HG03442 (cell line): ENCODE data around the gene TMEM131L.

Experiments used
- ATAC-seq: cut with Tn5 transposase; IDR thresholded peaks from one replicate; pipeline ENCODE4 v1.9.1; 2021; ENCODE audit warnings: mild to moderate bottlenecking, moderate library complexity; ENCODE audit not compliant: unreplicated experiment

The TMEM131L gene

DNA sequence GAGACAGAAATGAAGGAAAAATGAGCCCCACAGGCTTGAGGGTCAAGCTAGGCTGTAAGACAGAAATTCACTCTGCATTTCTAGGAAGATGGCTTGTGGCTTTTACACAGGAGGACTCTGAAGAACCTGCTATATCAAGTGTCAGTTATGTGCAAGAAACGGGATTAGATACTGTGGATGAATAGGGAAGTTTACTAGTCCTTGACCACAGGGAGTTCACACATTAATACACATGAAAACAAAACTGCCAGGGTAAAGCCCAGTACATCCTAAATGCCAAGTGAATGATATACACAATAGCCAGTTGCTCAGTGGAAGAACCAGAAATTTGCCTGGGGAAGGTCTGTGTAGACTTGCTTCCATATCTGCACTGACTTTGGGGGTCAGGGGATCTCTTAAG, 53.5 kb downstream of the TMEM131L start:
- ATAC-seq: no peak

DNA sequence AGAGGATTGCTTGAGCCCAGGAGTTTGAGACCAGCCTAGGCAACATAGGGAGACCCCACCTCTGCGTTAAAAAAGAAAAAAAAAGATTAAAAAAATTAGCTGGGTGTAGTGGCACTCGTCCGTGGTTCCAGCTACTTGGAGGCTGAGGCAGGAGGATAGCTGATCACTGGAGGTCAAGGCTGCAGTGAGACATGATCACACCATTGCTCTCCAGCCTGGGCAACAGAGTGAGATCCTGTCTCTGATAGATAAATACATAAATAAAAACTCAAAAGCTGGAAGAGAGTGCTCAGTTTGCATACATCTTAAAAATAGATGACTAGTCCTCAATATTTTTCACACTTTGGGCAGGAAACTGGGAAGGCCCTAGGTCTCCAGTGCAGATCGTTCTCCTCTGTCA, 54.1 kb downstream of the TMEM131L start:
- ATAC-seq: no peak

DNA sequence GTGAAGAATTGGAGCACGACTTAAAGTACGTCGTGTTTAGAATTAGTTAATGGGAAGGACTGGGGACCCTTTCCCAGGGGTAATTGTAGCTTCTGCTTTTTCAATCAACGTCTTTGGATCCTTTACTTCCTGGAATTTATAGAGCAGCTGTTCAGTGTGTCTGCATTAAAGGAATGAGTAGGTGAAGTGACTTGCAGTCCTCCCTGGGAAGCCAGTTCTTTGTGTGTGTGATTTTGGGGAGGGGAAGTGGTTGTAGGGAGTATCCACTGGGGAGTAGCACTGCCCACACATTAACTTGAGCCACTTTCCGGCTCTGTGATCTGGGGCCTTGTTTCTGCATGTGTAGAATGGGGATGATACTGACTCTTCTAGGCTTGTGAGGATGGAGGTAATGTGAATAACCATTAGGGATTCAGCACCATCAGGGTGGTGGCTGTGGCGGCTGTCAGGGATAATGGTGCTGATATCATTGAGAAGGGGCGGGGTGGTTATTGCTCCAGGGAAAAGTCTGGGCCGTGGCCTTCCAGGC, 54.7 kb downstream of the TMEM131L start:
- ATAC-seq: peak; percentile 35

DNA sequence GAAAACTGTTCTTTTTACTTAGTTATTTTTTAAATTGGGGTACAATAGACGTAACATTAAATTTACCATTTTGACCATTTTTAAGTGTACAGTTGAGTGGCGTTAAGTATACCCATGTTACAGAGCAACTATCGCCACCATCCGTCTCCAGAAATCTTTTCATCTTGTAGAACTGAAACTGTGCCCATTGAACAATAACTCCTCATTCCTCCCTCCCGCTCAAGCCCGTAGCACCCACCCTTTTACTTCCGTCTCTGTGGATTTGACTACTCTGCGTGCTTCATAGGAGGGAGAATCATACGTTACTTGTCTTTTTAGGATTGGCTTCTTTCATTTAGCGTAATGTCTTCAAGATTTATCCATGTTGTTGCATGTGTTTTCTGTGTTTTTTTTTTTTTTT, 55.3 kb downstream of the TMEM131L start:
- no peak for ATAC-seq

DNA sequence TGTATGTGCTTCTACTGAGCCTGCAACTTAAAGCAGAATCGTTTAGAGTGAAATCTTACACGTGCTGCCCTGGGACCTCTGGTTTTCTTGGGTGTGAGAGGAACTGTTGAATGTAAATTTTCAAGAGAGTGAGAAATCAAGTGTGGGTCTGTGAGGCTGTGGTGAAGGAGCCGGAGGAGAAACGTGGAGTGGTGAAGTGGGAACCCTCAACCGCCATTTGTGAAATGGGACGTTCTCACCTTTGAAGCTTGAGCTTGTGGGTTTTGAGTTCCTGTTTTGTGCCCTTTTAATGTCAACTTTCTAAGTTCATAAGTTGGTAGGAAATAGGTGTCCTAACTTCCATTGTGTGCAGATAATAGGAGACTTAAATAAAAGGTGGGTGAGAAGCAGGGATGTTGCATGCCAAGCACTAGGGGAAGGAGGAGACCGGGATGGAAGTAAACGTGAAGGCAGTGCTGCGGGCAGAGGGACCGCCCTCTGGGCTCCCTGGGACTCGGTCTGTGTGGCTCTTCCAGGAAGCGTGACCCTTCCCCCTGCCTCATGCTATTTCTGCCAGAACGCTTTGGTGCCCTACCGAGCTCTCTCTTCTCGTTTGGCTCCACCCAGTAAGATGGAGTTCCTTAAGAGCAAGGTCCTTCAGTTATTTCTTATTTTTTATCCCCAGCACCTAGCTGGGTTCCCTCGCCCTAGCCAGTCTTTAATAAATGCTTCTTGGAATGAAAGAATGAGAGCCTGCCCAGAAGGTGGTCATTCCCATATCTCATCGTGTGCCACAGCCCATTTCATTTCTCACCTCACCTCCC, 56.0 kb downstream of the TMEM131L start:
- peak; percentile 24 for ATAC-seq

DNA sequence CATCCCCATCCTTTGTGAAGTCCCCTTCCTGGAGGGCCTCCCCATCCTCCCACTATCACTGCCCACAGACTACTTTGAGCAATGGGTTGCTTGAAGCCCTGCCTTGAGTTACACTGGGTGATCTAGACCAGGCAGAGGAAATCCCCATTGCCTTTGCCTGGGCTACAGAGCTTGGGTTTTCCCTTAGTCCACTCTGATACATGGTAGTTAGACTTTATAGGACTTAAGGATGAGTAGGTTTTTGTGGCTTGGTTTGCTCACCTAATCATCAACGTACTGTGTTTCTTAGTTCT, 56.6 kb downstream of the TMEM131L start:
- ATAC-seq: peak; percentile 52

DNA sequence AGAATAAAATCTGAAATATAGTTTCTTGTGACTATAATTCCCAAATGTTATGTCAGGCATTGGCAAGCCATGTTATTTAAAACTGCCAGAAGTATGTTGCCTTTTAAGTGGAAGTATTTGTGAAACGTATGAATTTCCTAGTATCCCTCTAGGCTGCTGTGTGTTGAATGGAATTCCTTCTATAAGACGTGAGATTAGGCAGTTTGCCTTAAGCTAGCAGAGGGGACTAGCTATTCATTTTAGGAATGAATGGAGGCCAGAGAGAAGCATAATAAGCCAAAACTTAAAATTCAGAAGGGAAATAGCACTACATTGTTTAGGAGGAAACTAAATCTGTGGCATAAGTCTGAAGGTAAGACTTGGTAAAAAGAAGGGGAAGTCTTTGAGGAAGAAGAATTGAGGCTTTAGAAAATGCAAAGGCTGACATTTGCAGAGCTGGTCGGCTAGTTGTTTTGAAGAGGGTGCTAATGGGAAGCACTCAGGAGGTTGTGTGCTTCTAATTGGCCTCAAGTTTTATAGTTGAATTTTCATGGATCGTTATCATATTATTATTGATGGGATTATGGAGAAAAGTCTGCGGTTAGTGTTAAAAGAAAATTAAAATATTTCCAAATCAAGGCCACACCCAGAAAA, 57.1 kb downstream of the TMEM131L start:
- no peak for ATAC-seq

DNA sequence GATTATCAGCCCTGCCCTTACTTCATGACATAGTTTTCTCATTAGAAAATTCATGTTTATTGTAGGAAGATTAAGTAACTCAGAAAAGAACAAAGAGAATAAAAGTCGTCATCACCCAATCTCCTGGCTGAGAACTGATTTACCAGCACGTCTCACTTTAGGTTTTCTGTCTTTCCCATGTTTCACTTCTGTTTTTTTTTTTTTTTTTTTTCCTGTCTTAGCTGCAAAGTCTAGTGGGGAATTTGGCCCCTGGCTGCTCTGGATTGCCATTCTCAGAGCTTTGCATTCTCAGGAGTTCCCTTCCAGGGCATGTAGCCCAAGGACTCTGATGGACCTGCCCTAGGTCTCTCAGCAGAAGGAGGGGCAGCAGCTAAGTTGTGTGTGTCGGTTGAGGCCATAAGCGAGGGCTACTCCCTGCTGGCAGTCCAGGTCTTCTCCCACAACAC, 57.8 kb downstream of the TMEM131L start:
- ATAC-seq: no peak

DNA sequence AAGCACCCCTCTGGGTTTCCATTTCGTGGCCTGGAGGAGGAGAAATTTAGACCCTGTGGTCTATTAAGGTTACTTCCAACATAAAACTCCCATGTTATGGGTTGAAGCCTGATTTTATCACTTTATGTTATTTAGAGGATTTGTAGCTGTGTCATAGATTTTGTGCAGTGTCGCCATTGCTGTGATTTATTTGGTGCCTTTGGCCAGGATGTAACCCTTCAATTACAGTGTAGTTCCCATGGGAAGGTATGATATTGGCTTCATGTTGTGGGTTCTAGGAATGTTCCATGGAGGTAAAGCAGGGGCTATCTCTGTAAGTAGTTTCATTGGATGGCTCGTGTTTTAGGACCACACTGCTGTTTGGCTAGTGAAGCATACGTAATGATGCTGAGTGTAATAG, 58.5 kb downstream of the TMEM131L start:
- ATAC-seq: no peak

DNA sequence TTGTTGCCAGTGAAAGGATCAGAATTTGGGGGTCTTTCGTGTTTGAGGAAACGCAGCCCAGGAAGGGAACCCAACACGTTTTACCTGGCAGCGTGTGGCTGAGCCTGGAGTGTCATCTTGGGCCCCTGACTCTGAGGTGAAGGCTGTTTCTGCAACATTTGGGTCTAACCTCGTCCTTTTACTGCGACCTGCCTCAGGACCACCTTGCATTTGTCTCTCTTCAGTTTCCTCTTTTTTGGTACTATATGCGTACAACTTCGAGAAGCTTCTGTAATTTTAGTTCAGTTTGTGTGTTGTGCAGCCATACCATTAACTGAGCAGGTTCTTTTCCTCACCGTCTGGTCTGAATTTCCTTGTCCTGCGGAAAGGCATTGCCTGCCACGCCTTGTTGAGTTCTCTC, 61.5 kb downstream of the TMEM131L start:
- ATAC-seq: no peak

DNA sequence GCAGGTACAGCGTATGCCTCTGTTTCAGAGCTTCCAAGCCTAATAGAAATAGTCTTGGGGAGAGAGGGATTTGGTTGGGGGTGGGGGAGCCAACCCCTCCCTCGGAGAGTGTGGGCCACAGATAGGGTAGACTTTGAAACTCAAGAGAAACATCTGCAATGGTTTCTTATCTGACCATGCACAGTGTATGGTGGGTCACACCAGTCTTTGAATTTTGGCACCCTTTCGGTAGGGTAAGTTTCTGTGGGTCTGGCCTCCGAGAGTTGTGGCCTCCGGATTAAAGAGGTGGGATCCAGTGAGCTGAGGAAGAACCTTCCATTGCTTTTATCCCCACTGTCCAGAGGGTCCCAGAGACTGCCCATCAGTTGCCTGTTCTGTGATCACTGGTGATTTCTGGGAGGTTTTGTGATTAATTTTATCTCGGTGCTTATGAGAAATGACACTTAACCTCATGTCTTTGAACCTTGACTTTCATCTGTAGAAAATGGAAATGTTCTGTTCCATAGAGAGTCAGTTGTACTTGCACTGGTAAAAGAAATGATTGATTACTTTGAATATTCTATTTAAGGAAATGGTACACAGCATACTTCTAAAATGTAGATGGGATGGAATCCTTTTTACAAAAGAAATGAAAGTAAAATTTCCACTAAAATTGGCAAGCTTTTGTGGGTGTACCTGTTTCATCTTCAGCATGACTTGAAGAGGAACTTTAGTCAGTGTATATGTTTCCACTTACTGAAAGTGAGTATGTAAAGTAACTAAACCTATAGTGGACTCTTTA, 62.7 kb downstream of the TMEM131L start:
- ATAC-seq: peak; percentile 49

DNA sequence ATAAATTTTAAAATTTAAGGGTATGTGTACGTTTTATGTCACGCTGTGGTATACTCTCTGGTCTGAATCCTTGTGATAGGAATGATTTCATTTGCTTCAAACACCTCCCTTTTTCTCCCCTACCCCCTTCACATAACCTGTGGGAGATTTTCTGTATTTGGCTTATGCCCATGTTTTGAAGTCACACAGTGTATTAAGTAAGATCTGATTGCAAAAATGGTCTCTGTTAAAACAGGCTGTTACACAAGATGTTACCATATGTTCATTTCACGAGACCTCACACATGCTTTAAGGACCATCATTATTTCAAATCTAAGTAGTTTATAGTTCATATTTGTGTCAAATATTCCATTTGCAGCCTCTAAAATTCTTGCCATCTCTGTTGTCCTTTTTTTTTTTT, 63.5 kb downstream of the TMEM131L start:
- no peak for ATAC-seq

DNA sequence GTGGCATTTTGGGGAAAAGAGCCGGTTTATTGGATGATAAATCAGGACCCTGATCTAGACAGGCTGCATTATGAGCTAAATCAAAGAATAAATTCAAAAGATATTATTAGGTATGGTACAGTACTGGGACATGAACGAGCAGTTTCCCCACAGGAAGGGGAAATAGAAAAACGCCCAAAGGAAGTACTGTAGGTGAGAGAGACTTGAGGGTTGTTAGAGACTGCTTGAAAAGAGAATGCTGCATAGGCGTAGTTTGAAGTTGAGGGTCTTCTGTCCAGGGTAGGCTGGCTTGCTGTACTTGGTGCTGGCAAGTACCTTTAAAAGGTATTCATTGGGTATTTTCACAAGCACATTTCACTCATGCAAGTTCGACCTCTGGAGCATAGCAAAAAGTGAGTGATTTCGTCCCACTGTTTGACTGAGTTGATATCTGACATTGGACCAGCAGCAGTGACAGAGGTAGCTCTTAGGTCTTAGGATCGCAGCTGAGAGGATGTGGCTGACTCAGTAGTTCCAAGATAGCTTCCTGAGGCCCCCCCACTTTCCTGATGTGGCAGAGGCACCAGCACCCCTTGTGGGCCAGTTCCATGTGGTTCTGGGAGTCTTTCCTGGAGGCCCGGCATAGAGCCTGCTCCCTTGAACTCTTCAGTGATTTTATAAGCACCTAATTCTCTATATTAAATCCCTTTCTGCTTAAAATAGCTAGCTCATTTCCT, 64.3 kb downstream of the TMEM131L start:
- ATAC-seq: no peak

DNA sequence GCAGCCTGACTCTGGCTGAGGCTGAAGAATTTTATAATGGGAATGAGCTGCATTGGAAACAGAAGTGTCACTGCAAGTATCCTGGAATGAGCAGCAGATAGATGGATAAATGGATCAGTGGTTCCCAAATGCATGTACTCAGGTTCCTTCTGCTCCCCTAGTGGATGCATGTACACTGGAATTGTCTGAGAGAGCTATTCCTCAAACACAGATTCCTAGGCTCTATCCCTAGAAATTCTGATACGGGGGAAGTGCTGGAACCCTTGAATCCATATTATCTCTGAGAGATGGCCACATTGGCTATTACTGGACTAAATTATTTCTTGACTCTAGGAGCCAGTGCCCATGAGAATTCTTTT, 64.8 kb downstream of the TMEM131L start:
- ATAC-seq: no peak

DNA sequence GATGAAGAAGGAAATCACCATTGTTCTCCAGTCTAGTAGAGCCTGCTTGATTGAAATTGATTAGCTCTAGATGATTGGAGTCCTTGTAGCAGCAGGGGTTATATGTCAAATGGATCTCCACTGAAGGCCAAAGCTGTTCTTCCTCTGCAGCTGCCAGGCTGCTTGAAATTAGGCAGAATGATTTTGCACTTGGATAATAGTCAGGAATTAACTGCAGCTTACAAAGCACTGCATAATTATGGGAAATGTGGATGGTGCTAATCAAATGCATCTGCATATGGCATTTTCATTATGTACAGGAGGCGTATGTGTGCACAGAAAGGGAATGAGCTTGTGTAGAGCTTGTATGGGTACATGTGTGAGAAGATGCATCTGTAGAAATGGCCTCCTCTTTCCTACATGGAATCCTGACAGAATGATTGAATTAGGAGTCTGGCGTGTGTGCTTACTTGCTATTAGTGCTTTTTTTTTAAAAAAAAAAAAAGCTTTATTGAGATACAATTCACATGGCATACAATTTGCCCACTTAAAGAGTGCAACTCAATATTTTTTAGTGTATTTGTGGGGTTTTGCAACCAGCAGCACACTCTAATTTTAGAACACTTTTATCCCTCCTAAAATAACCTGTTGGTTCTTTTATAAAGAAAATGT, 65.9 kb downstream of the TMEM131L start:
- ATAC-seq: no peak

DNA sequence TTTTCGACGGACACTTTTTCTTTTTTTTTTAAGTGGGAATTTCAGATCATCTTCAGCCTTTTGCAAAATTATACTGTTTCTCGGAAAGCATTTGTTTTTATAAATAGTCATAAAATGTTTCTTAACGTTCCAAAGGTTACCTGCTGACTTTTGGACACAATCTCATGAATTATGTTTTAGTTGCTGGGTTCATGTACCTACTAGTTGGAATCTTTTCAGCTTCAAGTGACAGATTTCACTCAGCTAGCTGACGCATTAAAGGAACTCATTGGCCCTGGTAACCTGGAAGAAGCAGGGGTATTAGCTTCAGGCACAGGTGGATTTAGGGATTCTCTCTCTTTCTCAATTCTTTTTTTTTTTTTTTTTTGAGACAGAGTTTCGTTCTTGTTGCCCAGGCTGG, 66.5 kb downstream of the TMEM131L start:
- ATAC-seq: no peak

DNA sequence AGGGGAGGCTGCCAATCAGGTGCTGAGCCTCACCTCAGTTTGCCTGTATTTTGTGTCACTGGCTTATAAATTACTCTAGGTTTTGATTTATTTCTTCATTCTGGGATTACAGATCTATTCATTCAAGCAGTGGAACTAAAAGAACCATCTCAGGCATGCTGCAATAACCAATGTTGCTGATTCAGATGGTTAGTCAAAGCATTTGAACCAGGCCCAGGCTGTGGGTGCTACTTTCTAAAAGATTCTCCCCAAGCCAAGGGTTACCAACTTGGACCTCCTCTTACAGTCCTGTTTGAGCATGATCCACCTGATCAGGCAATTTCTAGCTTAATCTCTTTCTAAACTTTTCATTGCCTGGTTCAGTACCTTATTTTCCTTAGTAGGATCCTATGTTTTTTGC, 67.2 kb downstream of the TMEM131L start:
- no peak for ATAC-seq

DNA sequence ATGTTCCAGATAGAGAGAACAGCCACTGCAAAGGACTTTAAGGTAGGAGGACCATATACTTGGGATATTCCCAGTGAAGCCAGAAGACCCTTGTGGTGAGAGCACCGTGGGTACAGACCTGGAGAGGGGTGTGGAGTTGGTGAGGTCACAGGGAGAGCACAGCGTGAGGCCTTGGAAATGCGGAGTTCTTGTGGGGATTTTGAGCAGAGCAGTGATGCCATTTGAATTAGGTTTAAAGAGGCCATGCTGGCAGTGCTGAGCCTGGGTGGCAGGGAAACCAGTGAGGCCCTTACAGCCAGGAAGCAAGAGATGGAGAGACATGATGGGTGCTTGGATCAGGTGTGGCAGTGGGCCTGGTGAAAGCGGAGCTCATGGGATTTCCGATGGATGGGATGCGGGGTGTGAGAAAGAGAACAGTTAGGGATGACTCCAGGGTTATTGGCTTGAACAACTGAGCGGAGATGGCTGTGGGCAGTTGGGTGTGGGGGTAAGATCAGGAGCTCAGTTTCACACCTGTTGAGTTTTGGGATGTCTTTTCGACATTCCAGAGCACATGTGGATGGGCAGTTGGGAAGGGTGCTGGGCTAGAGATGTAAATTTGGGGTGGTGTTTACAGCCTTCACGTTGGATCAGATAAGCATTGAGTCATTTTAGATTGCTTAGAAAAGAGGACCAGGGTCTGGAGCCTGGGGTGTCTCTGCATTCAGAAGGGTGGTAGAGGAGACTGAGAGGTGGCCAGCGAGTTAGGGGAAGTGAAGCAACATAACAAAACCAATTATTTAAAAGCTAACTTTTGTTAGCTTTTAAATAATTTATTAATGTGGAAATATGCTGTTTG, 68.9 kb downstream of the TMEM131L start:
- ATAC-seq: no peak

DNA sequence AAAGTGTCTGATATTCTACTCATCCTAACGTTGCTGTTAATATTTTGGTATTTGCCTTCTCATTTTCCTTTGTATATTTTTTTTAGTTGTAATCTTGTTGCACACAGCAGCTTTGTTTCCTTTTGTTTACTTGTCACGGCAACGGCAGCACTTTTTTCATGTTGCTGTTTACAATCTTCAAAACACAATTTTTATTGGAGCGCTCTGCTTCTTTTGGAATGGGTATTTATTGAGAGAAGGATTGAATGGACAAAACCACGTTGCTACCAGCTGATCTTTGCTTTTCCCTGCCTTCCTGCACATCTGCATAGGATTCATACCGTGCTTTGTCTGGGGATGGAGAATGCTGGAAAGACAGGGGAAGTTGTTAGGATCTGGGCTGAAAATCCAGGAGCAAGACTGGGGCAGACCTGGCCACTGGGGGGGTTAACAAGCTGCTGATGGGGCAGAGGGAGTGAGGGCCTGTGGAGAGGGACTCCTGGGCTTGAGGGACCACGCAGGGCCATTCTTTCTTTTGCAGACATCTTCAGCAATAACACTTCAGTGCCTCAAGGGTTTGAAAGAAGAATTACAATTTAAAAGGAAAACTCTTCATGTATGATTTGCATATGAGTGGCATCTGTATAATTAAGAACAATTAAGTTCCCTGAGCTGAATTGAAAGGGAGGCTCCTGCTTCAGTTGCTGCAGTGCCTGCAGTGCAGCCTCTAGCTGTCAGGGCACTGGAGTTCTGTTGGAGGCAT, 69.8 kb downstream of the TMEM131L start:
- ATAC-seq: no peak
